Left colon (tissue), 2 donors: ENCODE measurements around the gene BACH2. TPM values are rescaled to one million over a fixed set of nuclear protein-coding genes. Genes with fewer than 3 reads are reported as not detected.
"Not testable (repeated sequence)": the region's sequence is repeated elsewhere in the genome, so short reads cannot be mapped to it uniquely, and the experiment has no call there.

ENCODE experiments used
- ATAC-seq: fragments of 200-7000 bp; cut with Tn5 transposase; one replicate; pipeline ENCODE4 v1.9.1; 2020; ENCODE audit warnings: mild to moderate bottlenecking, moderate library complexity
- DNase-seq, 2 donors: peaks; one replicate each; pipeline ENCODE4 v3.0.0-alpha.2; 2020
- intact Hi-C, 2 donors: fragments of 100-400 bp; cut with DNase I in 1 of 2; cut with micrococcal nuclease in 1 of 2; formaldehyde crosslinking; loops; one replicate each; pipeline versions ENCODE4 v1.11.2 to v1.14.0; 2022; cut with DNase I, micrococcal nuclease
- long read RNA-seq: library from polyadenylated mRNA; unstranded; transcript quantifications from one replicate; pipeline ENCODE4 v2.0.0, GENCODE V29; 2021
- total RNA-seq, 2 donors: library from RNA; stranded (reverse); fragmentation: NEBNext Ultra II Directional; extraction: Animal tissue kit (Norgen Biotek cat#: 25700); gene quantifications; one replicate each; pipeline ENCODE4 v1.2.1, GENCODE V29; 2021
- donor health status: DM: no; HTN: no; CAD: no.
- donor health status: DM: yes; HTN: yes; CAD: no.

The BACH2 gene
- 1 to 10 TPM in 1 of 2 donors, under 1 TPM in 1; 0.67 to 1.3 TPM for total RNA-seq
- long read RNA-seq = 0 reads

DNA sequence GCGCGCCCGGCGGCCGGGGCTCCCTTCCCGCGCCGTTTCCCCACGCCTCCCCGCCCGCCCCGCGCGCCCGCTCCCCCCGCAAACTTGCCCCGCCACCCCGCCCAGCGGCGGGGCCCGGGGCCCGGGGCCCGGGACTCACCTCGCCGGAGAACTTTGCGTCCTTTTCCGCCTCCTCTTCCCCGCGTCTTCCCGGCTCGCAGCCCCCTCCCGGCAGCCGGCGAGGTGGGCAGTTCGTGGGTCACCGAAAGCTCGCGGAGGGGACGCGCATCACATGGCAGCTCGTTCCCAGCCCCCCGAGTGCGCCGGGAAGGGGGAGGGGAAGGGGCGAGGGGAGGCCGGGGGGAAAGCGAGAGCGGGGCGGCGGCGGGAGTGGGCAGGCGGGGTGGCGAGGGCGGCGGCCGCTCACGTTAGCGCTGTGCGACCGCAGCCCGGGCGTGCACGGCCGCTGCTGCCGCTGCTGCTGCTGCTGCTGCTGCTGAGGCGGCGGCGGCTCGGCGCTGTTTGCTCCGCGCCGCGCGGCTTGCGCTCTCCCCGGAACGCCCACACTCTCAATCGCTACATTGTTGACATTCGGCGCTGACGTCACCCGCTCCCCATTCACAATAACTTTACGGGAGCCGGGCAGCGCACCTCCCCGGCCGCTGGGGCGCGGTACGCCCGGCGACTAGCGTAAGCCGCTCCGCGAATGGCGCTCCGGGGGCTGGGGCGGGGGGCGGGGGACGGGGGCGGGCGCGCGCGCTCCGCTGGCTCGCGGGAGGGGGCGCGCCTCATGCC, at the start of gene BACH2:
TSS of gene BACH2 (minus strand) at position 503 of the 774 bp plus-strand sequence. CDS start 287,999 bp downstream, outside the sequence.
- intact Hi-C loops = no loop called here
- ATAC-seq = peak; percentile 95
- peak; percentile 84 to 95 for DNase-seq

DNA sequence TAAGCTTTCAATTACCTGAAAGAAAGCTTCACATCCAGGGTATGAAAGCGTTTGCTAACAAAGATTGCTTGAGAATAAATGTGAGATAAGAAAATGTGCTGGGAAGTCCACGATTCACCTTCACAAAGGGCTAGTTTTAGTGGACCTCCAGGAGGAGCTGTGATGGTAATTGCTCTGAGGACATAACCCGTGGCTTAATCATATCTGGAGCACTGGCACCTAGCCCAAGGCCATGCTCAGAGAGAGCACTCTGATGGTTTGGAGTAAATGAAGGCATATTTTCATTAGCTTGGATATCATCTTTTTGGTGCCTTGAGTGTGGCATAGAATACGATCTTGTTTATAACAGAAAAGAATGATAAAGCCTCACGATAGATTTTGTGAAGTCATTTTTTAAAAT, 46.9 kb upstream of the BACH2 start:
- no peak for DNase-seq
- intact Hi-C loops = no loop called here

GRCh38 chr6:90338409-90338808, 41.8 kb upstream of the BACH2 start:
- intact Hi-C loops = no loop called here
- ATAC-seq (no peak), DNase-seq (no peak)

More for the DNA sequence above, 46.9 kb upstream of the BACH2 start:
- no peak for ATAC-seq

GRCh38 chr6:90336388-90336947, 39.8 kb upstream of the BACH2 start:
- DNase-seq (no peak), ATAC-seq (no peak)
- intact Hi-C loops = no loop called here

GRCh38 chr6:90333928-90334327, 37.3 kb upstream of the BACH2 start:
- DNase-seq (no peak), ATAC-seq (no peak)
- intact Hi-C loops = no loop called here

DNA sequence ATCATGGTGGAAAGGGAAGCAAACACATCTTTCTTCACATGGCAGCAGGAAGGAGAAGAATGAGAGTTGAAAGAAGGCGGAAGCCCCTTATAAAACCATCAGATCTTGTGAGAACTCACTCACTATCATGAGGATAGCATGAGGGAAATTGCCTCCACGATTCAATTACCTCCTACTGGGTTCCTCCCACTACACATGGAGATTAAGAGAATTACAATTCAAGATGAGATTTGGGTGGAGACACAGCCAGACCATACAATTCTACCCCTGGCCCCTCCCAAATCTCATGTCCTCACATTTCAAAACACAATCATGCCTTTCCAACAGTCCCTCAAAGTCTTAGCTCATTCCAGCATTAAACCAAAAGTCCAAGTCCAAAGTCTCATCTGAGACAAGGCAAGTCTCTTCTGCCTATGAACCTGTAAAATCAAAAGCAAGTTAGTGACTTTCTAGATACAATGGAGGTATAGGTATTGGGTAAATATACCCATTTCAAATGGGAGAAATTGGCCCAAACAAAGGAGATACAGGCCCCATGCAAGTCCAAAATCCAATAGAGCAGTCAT, 36.4 kb upstream of the BACH2 start:
- DNase-seq, ATAC-seq, intact Hi-C loops: not testable (repeated sequence)

DNA sequence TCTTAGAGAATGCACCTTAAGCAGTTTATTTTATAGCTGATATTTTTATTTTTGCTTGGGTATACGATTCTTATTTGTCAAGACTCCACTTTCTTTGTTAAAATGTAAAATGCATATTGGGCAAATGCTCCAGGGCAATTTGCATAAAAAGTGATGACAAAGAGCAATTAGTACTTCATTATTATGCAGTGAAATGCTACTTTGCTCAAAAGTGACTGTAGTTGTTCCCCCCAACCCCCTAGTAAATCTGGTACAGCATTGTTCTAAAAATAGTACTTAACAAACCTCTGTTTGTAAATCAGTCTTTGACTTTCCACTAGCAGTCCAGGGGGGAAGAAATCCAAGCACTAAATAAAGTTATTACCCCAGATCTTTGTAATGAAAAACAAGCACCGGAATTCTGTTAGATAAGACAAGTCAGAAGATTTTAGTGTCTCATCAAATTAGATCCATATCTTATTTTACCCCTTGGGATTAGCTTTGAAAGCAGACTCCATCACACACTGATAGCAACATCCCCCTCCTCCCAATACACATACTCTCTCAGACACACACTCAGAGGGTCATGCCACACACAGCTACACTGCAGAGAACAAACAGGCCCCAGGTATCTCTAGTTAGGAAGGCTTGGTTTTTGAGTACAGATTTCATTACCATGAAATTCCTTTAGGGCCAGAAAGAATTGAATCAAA, 32.9 kb upstream of the BACH2 start:
- no peak for ATAC-seq
- intact Hi-C loops = no loop called here
- DNase-seq = no peak

DNA sequence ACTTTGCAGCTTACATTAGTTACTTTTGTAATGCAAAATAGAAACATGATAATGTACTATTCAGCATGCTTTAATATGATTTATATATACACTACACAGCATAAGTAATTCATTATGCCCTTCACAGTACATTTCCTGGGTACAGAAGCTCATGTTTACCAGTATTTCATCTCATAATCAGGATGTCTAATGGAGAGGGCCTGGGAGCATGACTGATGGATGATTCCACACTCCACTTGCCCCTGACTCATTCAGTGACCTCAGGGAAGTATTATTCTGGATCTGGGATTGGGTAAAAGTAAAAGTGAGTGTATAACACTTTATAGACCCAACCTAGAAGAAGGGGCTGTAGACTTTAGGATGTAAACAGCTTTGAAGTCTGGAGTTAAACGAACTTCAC, 31.4 kb upstream of the BACH2 start:
- no peak for ATAC-seq
- intact Hi-C loops = no loop called here
- DNase-seq = no peak

- intact Hi-C loops = no loop called here
- no peak for ATAC-seq
Observed at GRCh38 chr6:90326404-90327057, 29.9 kb upstream of the BACH2 start.

DNA sequence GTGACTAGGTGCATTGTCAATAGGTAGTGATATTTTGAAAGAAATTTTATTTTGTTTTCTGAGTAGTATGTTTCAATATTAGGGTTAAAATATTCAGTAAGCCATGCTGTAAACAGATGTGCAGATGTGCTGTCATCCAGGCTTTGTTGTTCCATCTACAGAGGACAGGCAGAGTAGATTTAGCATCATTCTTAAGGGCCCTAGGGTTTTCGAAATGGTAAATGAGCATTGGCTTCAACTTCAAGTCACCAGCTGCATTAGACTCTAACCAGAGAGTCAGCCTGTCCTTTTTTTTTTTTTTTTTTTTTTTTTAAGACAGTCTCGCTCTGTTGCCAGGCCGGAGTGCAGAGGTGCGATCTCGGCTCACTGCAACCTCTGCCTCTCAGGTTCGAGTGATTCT, 27.1 kb upstream of the BACH2 start:
- no peak for DNase-seq
- no peak for ATAC-seq
- intact Hi-C loops = no loop called here

More at GRCh38 chr6:90326404-90327057, 29.9 kb upstream of the BACH2 start:
- DNase-seq = no peak

GRCh38 chr6:90322976-90323474, 26.4 kb upstream of the BACH2 start:
- ATAC-seq (no peak), DNase-seq (no peak)
- intact Hi-C loops = no loop called here

DNA sequence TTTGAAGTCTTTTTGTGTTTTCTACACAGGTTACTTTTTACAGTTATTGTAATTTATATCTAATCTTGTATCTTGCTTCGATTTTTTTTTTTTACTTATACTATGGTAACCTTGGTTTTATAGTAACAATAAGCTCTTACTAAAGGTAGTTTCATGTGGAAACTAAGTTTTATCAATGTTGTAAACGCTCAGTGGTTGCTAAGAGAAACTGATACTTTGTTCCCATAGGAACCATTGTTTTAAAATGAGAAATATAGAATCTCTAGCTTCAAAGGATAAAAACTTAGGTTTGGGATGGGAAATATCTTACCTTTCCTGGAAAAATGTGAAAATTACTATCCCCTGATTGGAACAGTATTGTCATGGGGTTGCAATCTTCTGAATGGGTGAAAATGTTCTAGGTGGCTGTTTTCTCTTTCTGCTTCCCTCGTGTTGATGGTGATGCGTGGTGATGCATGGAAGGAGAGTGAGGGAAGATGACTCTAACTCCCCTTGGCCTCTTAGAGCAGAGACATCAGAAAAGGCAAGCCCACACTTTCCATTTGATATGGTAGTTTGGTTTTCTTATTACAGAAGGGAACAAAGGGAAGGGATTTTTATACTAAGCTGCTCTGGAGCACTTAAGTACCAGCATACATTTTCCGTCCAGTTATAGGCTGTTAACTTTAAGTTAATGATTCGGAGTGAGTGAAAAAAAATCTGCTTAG, 23.5 kb upstream of the BACH2 start:
- DNase-seq (no peak), ATAC-seq (no peak)
- intact Hi-C loops = no loop called here

DNA sequence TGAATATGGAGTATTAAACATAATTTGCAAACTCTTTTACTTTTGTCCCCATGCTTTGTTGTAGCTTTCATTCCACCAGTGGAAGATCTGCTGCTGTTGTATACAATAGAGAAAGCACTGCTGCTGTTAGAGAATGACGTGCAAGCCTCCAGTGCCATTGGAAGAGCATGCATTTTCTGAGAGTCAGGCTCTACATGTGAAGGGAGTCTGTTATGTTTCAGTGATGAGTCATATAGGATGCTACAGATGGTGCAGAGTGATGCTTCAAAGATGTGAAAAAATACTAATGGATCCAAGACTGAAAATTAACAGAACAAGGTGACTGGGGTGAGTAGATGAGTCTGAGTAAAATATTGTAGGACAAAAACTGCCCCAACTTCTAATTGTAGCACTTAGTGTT, 22.4 kb upstream of the BACH2 start:
- no peak for ATAC-seq
- no peak for DNase-seq
- intact Hi-C loops = no loop called here

DNA sequence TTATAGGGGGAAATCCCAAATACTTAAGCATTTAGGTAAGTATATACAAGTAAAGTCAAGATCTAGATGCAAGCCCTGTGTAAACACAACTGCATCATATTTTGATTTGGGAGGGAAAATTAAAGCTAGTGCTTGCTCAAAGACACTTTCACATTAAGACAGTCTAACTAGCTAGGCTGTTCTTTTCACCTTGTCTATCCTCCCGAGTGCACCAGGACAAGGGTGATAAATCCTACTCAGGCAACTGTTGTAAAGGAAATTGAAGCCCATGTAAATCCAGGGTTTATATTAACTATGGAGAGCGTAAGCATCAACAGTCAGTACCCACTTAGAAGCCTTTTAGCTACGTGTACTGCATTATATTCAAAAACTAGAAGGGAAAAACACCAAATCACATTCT, 19.3 kb upstream of the BACH2 start:
- DNase-seq (no peak), ATAC-seq (no peak)
- intact Hi-C loops = no loop called here

- ATAC-seq (no peak), DNase-seq (no peak)
- intact Hi-C loops = no loop called here
Observed at GRCh38 chr6:90315354-90315950, 18.8 kb upstream of the BACH2 start.

GRCh38 chr6:90314514-90314913, 17.9 kb upstream of the BACH2 start:
- DNase-seq = no peak
- no peak for ATAC-seq
- intact Hi-C loops = no loop called here

DNA sequence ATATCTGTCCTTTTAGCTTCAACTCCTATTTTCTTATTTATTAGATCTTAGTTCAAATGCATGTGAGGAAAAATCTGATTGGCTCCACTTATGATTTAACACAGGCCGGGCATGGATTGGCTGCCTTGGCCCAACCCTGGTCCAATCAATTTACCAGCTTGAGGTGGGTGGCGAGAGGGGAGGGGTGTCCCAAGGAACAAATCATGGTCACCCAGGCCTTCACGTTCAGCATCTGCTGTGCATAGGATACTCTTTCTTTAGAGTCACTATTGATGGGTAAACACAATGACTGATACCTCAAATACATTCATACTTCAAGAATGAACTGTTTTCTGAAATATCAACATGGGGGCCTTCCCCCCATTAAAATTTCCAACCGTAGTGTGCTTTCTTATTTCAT, 14.9 kb upstream of the BACH2 start:
- DNase-seq (no peak), ATAC-seq (no peak)
- intact Hi-C loops = no loop called here

- intact Hi-C loops = no loop called here
- no peak for DNase-seq
- no peak for ATAC-seq
Observed at GRCh38 chr6:90305800-90306448, 9.3 kb upstream of the BACH2 start.
